GM18502 (cell line): Measurements from ENCODE around the gene NXN.
"Not testable (repeated sequence)": the region's sequence is repeated elsewhere in the genome, so short reads cannot be mapped to it uniquely, and the experiment has no call there.

Experiments
- ATAC-seq: cut with Tn5 transposase; IDR thresholded peaks from one replicate; pipeline ENCODE4 v1.9.1; 2021; ENCODE audit warnings: mild to moderate bottlenecking; ENCODE audit not compliant: unreplicated experiment, poor library complexity

NXN gene

DNA sequence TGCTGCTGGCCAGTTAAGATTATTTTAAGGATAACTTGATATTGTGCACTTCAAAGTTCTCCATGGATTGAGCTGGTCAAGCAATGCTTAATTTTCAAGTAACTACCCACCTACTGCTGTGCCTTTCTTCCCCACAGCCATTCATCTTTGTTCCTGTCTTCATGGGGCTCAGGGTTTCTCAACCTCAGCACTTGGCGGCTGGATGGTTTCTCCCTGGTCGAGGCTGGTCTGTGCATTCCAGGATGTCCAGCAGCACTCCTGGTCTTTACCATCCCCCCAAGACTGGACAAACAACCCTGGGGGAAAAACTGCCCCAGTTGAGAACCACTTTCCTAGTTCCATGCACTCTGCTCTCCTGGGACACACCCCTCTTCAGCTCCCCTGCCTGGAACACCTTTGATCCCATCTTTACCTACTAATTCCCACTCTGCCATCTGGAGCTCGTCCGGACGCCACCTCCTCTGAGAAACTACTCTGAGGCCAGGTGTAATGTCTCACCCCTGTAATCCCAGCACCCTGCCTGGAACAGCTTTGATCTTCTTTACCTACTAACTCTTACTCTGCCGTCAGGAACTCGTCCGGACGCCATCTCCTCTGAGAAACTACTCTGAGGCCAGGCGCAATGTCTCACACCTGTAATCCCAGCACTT, 81.5 kb downstream of the NXN start:
- no peak for ATAC-seq

DNA sequence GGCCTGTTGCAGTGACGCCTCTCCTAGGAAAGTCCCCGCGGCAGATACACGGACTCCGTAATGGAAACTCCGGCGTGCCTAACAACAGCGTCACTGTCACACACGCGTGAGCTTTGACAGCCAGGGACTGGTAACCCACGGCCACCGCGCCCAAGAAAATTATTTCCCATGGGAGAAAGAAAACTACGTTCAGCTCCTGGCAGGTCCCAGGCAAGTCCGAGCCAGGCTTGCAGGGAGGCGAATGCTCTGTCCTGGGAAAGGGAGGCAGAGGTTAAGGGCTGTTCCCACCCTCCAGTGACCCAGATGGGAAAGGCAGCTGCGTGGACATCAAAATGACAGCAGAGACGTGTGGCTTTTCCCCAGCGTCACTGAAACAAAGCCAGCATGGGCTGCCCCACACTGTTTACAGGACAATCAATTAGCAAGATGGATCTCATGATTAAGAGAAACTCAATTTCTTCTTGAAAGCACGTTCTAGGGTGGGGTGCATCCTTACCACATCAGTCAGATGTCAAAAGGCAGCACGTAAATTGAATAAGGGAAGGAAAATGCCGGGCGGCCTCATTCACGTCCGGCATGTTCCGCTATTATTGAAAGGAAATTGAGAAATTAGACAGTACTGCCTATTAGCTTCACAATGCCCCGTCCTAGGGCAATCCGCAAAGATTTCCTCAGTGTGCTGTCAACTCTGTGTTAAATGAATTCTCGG, 82.5 kb downstream of the NXN start:
- ATAC-seq, result no peak

DNA sequence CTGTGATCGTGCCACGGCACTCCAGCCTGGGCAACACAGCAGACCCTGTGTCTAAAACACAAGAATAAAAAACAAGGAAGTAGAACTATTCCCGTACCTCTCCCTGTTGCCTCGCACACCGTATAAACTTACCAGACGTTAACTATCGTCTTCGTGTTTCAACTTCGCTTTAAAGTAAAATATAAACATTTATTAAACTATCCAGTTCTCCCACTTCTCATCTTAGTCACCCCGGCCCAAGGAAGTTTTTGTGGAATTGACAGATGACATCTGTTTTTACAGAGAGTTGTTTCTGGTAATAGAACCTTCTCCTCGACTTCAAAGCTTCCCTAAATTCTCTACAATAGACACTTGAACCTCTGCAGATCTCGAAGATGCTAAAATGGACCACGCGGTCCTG, 83.1 kb downstream of the NXN start:
- ATAC-seq, result no peak

DNA sequence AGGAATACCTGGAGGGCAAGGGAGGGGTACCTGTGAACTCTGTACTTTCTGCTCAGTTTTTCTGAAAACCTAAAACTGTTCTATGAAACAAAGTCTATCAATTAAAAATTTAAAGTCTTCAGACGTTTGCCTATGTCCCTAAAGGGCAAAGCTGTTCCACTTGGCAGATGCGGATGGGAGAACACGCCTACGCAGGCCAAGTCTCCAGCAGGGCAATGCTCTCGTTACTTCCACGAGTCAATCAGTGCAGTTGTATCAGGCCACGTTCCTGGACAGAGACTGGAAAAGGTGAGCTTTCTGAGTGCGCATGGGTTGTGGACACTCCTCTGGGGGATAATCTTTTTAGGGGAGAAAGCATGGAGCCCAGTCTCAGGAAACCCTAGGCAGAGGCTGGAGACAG, 86.6 kb downstream of the NXN start:
- no peak for ATAC-seq

DNA sequence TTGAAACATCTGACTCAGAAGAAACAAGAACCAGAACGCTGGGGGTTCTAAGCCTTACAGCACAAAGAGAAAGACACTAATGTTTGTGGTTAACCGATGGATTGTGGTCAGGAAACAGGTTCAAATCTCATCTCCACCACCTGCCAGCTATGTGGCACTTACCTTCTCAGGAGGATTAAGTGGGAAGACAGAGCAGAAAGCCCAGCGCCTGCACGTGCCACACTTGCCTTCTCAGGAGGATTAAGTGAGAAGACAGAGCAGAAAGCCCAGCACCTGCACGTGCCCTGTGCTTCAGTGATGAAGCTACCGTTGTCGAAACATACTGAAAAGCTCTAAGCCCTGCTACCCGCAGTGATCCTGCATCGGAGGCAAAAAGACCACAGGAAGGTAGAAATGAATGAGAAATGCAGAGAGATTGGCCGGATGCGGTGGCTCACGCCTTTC, 90.6 kb downstream of the NXN start:
- no peak for ATAC-seq

DNA sequence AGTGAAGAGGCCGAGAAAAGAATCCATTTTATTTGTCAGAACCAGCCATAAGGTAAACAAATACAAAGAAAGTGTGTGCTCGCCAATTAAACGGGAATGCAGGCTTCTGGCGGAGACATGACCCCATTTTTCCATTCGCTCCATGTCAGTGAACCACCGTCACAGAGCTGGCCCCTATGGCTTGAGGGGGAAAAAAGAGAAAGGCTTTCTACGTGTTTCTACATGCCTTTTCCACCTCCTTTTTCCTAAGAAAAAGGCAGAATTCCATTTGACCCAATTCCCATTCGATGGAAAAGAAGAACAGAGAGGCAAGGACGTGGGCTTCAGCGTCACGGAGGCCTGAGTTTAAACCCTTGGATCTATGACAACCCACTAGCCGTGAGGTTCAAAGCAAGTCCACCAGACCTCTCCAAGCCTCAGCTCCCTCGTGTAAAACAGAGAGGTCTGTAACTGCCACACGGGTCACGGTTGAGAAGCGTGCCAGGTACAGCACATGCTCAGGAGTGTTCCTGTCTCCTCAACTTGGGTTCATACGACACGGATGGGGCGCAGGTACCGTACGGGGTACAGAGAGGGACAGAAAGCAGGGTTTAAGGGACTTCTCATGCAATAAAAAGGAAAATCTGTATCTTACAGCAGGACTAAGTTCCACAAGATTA, 91.9 kb downstream of the NXN start:
- no peak for ATAC-seq

DNA sequence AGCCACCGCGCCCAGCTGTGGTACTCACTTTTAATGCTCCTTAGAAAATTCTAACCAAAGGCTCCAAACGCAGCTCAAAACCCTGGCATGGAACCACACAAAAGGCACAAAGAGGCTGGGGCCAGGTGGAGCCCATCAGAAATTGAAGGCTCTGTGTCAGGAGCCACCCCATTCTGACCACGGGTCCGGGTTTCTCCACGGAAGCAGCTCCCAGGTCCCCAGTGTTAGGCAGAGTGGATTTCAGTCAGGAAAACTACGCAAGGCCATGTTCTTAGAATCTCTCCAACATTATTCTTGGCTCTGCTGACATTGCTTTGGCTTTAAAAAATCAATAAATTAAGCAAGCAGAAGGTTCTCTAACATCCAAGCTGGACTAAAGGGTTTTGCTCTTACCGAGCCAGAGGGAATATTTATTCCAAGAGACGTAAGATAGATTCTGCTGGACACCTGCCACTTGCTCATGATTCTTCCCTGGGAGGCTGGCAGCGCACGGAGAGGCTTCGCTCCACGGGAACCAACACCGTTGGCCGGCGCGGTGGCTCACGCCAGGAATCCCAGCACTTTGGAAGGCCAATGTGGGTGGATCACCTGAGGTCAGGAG, 93.5 kb downstream of the NXN start:
- no peak for ATAC-seq

DNA sequence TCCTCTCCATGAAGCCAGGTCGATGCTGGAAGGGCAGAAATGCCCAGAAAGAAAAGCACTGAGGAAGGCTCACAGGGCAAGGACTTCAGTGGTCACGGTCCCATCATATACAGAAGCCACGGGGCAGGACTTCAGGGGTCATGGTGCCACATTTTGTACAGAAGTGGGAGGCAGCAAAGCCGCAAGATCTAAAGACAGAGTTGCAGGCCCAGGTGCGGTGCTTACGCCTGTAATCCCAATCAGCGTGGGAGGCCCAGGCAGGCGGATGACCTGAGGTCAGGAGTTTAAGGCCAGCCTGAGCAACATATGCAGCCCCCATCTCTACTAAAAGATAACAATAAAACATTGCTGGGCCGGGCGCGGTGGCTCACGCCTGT, 96.0 kb downstream of the NXN start:
- ATAC-seq, result no peak

DNA sequence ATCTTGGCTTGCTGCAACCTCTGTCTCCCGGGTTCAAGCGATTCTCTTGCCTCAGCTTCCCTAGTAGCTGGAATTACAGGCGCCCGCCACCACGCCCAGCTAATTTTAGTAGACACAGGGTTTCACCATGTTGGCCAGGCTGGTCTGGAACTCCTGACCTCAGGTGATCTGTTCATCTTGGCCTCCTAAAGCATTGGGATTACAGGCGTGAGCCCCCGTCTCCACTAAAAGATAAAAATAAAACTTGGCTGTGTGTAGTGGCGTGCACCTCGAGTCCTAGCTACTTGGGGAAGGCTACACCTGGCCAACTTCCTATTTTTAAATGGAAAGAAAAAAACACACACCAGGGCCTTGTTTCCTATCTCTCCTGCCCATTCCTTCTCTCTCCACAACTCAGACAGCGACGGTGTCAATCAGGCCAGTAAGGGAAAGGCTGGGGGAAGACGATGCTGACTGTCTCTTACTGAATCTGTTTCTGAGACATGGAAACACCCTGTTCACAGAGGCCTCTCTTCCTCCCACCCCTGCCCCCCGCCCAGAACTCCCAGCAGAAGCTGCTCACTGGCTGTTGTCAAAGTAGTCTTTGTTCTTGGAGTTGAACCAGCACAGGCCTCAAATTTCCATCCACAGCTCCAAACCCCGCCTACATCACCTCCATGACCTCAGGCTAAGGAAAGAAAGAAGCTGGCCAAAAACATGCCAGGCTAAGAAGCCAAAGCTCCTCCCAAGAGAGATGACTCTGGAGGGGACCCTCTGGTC, 96.6 kb downstream of the NXN start:
- no peak for ATAC-seq

DNA sequence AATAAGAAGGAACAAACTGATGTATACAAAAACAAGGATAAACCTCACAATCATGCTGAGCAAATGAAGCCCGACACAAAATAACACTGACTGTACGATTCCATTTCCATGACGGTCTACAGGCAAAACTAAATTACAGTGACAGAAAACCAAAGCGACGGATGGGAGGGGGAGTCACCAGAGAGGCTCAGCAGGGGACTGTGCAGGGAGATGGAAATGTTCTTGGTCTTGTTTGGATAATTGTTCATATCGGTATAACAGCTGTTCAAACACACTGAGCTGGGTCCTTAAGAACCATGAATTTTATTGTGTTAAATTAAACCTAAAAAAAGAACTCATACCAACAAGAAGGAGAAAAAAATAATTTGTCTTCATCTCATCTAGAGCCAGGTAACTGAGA, 97.8 kb downstream of the NXN start:
- ATAC-seq, result no peak

DNA sequence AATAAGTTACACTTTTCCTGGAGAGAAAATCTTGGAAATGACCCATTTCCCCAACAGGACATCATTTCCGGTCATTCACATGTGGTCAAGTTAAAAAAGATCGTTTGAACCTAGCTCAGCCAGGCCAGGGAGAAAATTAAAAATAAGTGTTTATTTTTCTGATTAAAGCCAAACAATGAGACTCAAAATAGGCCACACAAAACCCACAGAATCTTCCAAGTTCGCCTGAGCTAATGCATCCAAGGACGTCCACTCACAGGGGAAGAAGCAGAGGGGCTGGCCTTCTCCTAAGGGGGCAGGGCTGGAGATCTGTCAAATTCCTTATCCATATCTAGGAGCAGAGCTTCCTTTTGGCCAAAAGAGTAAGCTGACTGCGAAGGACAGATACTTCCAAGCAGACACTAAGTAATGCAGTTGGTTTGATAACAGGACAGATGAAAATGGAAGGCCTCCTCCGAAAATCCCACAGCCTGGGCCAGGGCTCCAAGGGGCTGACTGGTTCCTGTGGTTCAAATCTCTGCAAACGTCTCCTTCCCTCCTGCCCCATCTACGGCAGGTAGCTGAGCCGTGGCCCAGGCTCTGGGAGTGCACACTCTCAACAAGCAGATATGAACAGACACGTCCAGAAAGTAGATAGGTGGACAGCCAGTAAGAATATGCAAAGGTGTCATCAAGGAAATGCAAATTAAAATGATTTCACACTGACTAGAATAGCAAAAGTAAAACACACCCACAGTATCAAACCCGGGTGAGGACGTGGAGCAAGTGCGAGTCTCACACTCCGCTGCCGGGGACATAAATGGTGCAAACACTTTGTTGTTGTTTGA, 98.9 kb downstream of the NXN start:
- ATAC-seq, result no peak

DNA sequence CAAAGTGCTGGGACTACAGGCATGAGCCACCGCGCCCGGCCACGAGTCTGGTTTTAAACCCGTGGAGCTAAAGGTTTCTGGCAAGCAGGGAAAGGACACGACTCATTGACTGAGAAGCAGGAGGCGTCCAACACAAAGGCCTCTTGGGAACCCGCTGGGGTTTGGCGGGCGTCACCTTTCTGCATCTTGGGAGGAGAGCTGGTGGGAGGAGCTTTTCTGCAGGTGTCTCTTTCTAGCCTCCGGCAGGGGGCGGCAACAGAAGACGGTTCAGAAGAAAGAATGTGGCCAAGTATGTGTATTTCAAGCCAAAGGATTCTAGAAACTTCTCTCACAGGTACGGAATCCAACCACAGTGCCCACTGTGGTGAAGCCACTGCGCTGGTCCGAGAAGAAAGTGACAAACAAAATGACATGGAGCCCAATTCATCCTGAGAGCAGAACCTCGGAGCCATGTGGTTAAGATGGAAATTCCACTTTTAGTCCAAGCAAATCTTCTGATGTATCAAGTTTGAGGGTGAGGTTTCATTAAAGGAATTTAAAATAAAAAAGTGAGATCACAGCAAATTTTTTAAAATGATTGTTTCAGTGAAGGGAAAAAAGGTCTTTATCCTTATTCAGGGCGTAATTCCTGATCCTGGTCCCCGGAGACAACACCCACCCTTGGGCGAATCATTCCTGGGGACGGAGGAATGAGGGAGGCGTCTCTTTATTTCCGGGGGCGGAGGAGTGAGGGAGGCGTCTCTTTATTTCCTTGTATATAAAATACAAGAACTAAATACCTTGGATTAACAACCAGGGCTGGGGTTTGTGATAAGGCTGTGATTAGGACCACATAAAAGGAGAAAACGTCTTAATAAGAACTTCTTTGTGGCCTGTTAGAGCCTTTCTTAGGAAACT, 99.8 kb downstream of the NXN start:
- no peak for ATAC-seq

DNA sequence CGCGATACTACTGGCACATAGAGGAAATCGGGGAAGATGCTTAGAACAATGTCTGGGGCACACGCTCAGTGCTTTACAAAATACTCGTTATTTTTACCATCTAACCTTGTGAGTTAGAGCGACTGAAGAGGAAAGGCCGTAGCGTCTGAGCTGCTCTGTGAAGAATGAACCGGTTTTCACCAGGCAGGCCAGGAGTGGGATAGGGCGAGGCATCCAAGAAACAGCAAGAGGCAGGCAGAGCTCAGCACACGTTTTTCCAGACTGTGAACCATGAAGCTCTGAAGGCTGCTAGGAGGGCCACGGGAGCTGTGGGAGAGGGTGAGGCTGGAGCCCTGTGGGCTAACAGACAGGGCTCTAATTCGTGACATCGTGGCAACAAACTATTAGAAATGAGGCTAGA, 101.9 kb downstream of the NXN start:
- no peak for ATAC-seq

DNA sequence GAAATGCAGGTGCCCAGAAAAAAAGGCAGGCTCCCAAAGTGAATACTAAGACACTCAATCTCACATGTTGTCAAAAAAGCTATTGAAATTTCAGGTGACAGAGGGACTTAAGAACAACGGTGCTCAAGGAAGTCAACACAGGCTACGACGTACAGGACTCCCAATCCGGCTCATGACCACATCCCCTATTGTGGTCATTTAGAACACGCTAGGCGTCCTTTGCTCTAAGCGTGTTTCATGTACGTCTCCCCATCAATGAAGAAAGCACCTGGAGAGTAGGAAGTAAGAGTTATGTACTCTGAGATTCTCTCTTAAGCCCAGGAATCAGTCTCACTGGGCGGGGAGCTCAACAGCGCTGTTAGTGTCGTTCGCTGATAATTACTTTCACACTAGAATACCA, 103.3 kb downstream of the NXN start:
- no peak for ATAC-seq

DNA sequence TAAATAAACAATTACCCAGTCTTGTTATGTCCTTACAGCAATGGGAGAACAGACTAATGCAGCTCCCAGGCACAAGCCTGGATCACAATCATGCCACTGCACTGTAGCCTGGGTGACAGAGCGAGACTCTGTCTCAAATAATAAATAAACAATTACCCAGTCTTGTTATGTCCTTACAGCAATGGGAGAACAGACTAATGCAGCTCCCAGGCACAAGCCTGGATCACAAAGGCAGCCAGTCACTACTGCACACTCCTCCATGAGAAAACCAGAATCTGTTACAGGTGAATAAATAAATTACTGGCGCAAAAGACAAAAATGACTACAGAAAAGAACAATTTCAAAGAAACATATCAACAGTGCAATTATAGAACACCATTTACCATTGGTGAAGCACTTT, 105.0 kb downstream of the NXN start:
- not testable (repeated sequence) for ATAC-seq

DNA sequence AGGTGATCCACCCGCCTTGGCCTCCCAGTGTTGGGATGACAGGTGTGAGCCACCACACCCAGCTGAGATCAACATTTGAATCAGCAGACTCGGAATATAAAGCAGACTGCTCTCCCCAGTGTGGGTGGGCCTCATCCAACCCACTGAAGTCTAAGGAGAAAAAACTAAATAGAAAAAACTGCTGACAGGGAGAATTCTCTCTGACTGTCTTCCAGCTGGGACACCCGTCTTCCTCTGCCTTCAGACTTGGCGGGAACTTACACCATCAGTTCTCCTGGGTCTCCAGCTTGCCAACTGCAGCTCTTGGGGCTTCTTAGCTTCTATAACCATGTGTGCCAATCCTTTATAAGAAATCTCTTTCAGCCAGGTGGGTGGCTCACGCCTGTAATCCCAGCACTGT, 106.7 kb downstream of the NXN start:
- ATAC-seq, result no peak

DNA sequence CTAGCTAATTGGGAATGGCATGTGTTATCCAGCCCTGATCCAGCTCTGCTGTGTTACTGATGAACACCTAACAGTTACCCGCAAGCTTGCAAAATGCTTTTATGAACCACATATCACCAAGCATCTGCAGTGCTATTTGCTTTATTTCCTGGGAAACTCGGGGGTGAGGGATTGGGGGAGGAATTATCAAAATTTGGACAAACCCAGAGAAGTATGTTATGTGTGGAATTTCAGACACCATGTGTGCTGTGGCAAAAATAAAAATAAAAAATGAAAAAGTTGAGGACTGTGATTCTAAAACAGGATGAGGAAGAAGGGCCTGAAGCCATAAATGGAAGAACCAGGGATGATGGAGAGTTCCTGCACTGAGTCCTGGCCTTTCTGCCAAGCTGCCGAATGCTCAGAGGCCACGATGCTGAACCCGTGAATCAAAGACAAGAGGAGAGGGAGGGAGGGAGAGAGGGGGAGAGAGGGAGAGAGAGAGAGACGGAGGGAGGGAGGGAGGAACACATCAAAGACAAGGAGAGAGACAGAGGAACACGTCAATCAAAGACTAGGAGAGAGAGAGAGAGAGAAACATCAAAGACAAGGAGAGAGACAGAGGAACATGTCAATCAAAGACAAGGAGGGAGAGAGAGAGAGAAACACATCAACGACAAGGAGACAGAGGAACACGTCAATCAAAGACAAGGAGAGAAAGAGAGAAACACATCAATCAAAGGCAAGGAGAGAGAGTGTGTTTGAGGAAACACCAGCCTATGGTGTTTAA, 107.6 kb downstream of the NXN start:
- no peak for ATAC-seq
